T-helper 2 cell treated with Interferon-gamma antibody and Interleukin-4, amounts not matched to agents 100 ng/mL and 5 ng/mL, for 36 hours (primary cell): ENCODE results near the gene TFIP11. TPM values are rescaled to one million over a fixed set of nuclear protein-coding genes. Genes with fewer than 3 reads are reported as not detected.

Experiments used
- intact Hi-C: fragments of 100-400 bp; cut with micrococcal nuclease; formaldehyde crosslinking; loops from one replicate; pipeline ENCODE4 v1.15.1; 2023
- total RNA-seq: library from RNA; stranded (reverse); gene quantifications from 2 replicates; pipeline ENCODE4 v1.2.3, GENCODE V29; 2022

The TFIP11 gene
- total RNA-seq, 1 donor from 2014 or later: 53.8 TPM

GRCh38 chr22:26450453-26451185, 61.7 kb downstream of the TFIP11 start:
- intact Hi-C loops: no loop called here

- intact Hi-C loops: no loop called here
Observed at GRCh38 chr22:26448941-26449340, 63.3 kb downstream of the TFIP11 start.

- intact Hi-C loops: no loop called here
Observed at GRCh38 chr22:26448334-26448733, 63.9 kb downstream of the TFIP11 start.

- intact Hi-C loops: no loop called here
Observed at GRCh38 chr22:26447584-26448329, 64.5 kb downstream of the TFIP11 start.

DNA sequence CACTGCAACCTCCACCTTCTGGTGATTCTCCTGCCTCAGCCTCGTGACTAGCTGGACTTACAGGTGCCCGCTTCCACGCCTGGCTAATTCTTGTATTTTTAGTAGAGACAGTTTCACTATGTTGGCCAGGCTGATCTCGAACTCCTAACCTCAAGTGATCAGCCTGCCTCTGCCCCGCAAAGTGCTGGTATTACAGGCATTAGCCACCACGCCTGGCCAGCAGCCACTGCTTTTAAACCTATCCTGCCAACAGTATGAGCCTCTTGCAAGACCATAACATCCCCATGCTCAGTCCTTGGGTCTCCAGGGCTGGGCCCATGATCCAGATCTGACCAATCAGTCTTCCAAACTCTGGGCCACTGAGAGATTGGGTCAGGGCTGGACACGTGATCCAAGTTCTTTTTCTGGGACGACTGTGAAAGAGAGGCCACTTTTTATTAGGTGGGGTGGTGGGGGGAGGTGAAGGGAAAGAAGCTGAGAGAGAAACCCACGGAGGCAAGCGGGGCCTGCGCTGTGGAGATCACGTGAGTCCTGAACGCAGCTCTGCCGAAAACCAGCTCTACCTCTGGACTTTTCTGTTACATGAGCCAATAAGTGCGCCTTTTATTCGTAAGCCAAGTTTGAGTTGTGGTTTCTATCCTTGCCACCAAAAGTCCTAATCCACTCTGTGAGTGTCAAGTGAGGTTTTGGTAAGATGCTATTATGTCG, 65.3 kb downstream of the TFIP11 start:
- intact Hi-C loops: no loop called here

DNA sequence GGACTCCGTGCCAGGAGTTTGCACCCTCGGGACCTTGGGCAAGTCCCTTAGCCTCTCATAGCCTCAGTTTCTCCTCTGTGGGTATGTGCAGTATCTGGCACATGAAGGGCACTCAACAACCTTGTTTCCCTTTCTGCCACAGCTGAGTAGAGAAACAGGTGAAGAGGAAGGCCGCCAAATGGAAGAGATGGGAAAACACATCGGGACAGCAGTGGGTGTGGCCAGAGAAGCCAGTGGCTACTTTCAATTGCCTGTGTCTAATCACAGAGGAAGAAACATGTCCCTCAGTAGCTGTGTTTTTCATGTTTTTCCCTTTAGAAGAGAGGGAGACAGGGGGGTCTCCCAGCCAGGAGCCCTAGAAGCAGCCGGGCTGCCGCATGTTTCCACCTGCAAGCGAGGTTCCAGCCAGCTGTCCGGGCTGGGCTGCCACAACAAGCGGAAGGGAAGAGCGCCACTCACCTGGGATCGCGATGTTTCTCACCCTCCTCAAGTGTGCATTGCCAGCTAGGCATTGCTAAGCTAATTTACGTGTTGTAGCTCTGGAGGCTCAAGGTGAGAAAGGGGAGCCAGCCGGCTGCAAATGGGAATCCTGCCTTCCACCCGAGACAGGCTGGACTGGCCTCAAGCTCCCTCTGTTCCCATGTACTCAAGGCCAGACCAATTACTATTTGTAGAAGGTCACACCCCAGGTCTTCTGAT, 66.5 kb downstream of the TFIP11 start:
- intact Hi-C loops: no loop called here

GRCh38 chr22:26444777-26445176, 67.5 kb downstream of the TFIP11 start:
- intact Hi-C loops: no loop called here

GRCh38 chr22:26443901-26444690, 68.2 kb downstream of the TFIP11 start:
- intact Hi-C loops: no loop called here

- intact Hi-C loops: no loop called here
Observed at GRCh38 chr22:26442086-26442756, 70.1 kb downstream of the TFIP11 start.

Other genes starting within 250 kb of the TFIP11 start
- 13.7 and 14.1 TPM in 2 replicates for gene ASPHD2, start 83.2 kb downstream of the TFIP11 start, total RNA-seq
- gene HPS4, start 28.7 kb downstream of the TFIP11 start, total RNA-seq: 29.9 and 34.6 TPM in 2 replicates
- 21.8 and 23.4 TPM in 2 replicates for gene SRRD, start 28.6 kb downstream of the TFIP11 start, total RNA-seq
- gene TPST2, start 77.7 kb upstream of the TFIP11 start, total RNA-seq: 19.3 and 20.0 TPM in 2 replicates
- not detected in 2 replicates for gene CRYBB1, start 105.6 kb upstream of the TFIP11 start, total RNA-seq
- gene CRYBA4, start 109.5 kb upstream of the TFIP11 start, total RNA-seq: not detected in 2 replicates
- 47.8 and 50.1 TPM in 2 replicates for gene MIAT, start 145.1 kb upstream of the TFIP11 start, total RNA-seq